Esophagus (tissue), 2 donors: ENCODE measurements around the gene ZNFX1. TPM values are rescaled to one million over a fixed set of nuclear protein-coding genes. Genes with fewer than 3 reads are reported as not detected.

ENCODE experiments used
- H3K27ac ChIP-seq, 2 donors: one replicate each; pipeline ENCODE4 v1.5.1; 2013; ENCODE audit warnings: low read depth in 2 of 2, mild to moderate bottlenecking in 2 of 2, inconsistent platforms in 1 of 2, low read length in 1 of 2, moderate library complexity in 1 of 2
- H3K27me3 ChIP-seq, 2 donors: one replicate each; pipeline ENCODE4 v1.6.1; 2013; ENCODE audit warnings: low read length in 2 of 2, control low read depth in 1 of 2, mild to moderate bottlenecking in 1 of 2; ENCODE audit not compliant: insufficient read depth in 2 of 2, control insufficient read depth in 1 of 2
- H3K36me3 ChIP-seq, 2 donors: one replicate each; pipeline ENCODE4 v1.6.1; 2013; ENCODE audit warnings: low read length in 1 of 2; ENCODE audit not compliant: control insufficient read depth in 2 of 2, insufficient read depth in 2 of 2
- H3K4me1 ChIP-seq, 2 donors: one replicate each; pipeline ENCODE4 v1.6.1; 2013; ENCODE audit warnings: low read length in 1 of 2; ENCODE audit not compliant: control insufficient read depth in 2 of 2, insufficient read depth in 2 of 2
- H3K4me3 ChIP-seq, 2 donors: one replicate each; pipeline ENCODE4 v1.5.1; 2013; ENCODE audit warnings: low read length in 2 of 2, mild to moderate bottlenecking in 2 of 2, low read depth in 1 of 2, moderate library complexity in 1 of 2
- H3K9me3 ChIP-seq, 2 donors: one replicate each; pipeline ENCODE4 v1.6.1; 2013; ENCODE audit warnings: mild to moderate bottlenecking in 2 of 2, low read depth in 1 of 2, low read length in 1 of 2, moderate library complexity in 1 of 2; ENCODE audit not compliant: control insufficient read depth in 2 of 2, insufficient read depth in 1 of 2
- WGBS, 2 donors: extraction: QIAGEN DNeasy Blood & Tissue Kit; methylation state at CpG; one replicate each; pipeline ENCODE4 v1.1.7; 2013; 5-methylcytosine and 5-hydroxymethylcytosine counted together
- polyA plus RNA-seq, 2 donors: library from polyadenylated mRNA; stranded (reverse); fragments of 200-250 nt; gene quantifications; one replicate each; pipeline ENCODE4 v1.2.3, GENCODE V29; 2013
- donor health status: healthy with polysubstance abuse.
- donor health status: Bipolar disorder and iron deficiency.

ZNFX1 gene
- polyA plus RNA-seq, 2 donors, result 4.4 to 5.2 TPM

GRCh38 chr20:49281059-49281912 is 3.4 kb upstream of the ZNFX1 start:
- peak overlapping the region; percentile 35 to 53 for H3K27ac ChIP-seq
- peaks cover 27 to 32% of the 10 kb centered on the region in 2 donors for H3K36me3 ChIP-seq
- WGBS, 2 donors, result 59 to 64% methylated on average over 13 of the region's 13 CpGs
- peak overlapping the region in 1 of 2 donors; percentile 100 for H3K4me3 ChIP-seq
- H3K27me3 ChIP-seq, result no peaks in the 10 kb centered on the region
- H3K4me1 ChIP-seq, result peaks cover 0 to 4% of the 10 kb centered on the region in 2 donors
- H3K9me3 ChIP-seq, result peaks cover 2 to 9% of the 10 kb centered on the region in 2 donors

- 47 to 49% methylated on average over 6 of the region's 6 CpGs for WGBS, 2 donors
- H3K9me3 ChIP-seq, result peaks cover 2 to 4% of the 10 kb centered on the region in 2 donors
- no peaks in the 10 kb centered on the region for H3K27me3 ChIP-seq
- H3K27ac ChIP-seq, result peak overlapping the region in 1 of 2 donors; percentile 54
- H3K36me3 ChIP-seq, result peaks cover 23 to 25% of the 10 kb centered on the region in 2 donors
- H3K4me3 ChIP-seq, result peak overlapping the region; percentile 11 to 100
- H3K4me1 ChIP-seq, result peaks cover 0 to 4% of the 10 kb centered on the region in 2 donors
Observed at GRCh38 chr20:49280463-49281058, 2.7 kb upstream of the ZNFX1 start.

- WGBS, 2 donors, result 37 to 44% methylated on average over 7 of the region's 7 CpGs
- peaks cover 2 to 4% of the 10 kb centered on the region in 2 donors for H3K9me3 ChIP-seq
- H3K27ac ChIP-seq, result peak overlapping the region; percentile 14 to 54
- H3K36me3 ChIP-seq, result peaks cover 22 to 23% of the 10 kb centered on the region in 2 donors
- no peaks in the 10 kb centered on the region for H3K27me3 ChIP-seq
- H3K4me3 ChIP-seq, result peak overlapping the region; percentile 11 to 100
- H3K4me1 ChIP-seq, result peaks cover 0 to 4% of the 10 kb centered on the region in 2 donors
Observed at GRCh38 chr20:49279677-49280462, 2.0 kb upstream of the ZNFX1 start.

- WGBS, 2 donors, result 8 to 9% methylated on average over 33 of the region's 33 CpGs
- Histone ChIP-seq H3K4me1 (peaks cover 0 to 4% of the 10 kb centered on the region in 2 donors), H3K27ac (peak overlapping the region; percentile 88 to 99), H3K27me3 (no peaks in the 10 kb centered on the region), H3K9me3 (peaks cover 2 to 4% of the 10 kb centered on the region in 2 donors), H3K4me3 (peak overlapping the region; percentile 95 to 100), H3K36me3 (peaks cover 22% of the 10 kb centered on the region in 2 donors)
Observed at GRCh38 chr20:49278818-49279676, 1.2 kb upstream of the ZNFX1 start.

- Histone ChIP-seq H3K9me3 (peaks cover 2 to 4% of the 10 kb centered on the region in 2 donors), H3K27me3 (no peaks in the 10 kb centered on the region), H3K27ac (peak overlapping the region; percentile 98 to 99), H3K4me1 (peaks cover 0 to 2% of the 10 kb centered on the region in 2 donors), H3K4me3 (peak overlapping the region; percentile 87 to 100), H3K36me3 (peaks cover 14 to 16% of the 10 kb centered on the region in 2 donors)
- 1% methylated on average over 9 to 22 of the region's 22 CpGs for WGBS, 2 donors
Observed at GRCh38 chr20:49277786-49278035, 146 bp downstream of the ZNFX1 start.

- WGBS, 2 donors, result 1 to 2% methylated on average over 31 of the region's 31 CpGs
- peak overlapping the region; percentile 98 to 99 for H3K27ac ChIP-seq
- peaks cover 0 to 4% of the 10 kb centered on the region in 2 donors for H3K9me3 ChIP-seq
- H3K36me3 ChIP-seq, result peaks cover 11% of the 10 kb centered on the region in 2 donors
- H3K4me3 ChIP-seq, result peak overlapping the region; percentile 87 to 100
- H3K4me1 ChIP-seq, result no peaks in the 10 kb centered on the region
- no peaks in the 10 kb centered on the region for H3K27me3 ChIP-seq
Observed at GRCh38 chr20:49276961-49277785, 684 bp downstream of the ZNFX1 start.

- H3K36me3 ChIP-seq, result peaks cover 10 to 11% of the 10 kb centered on the region in 2 donors
- H3K4me1 ChIP-seq, result no peaks in the 10 kb centered on the region
- H3K9me3 ChIP-seq, result peaks cover 0 to 4% of the 10 kb centered on the region in 2 donors
- H3K4me3 ChIP-seq, result peak overlapping the region in 1 of 2 donors; percentile 100
- H3K27me3 ChIP-seq, result no peaks in the 10 kb centered on the region
- peak overlapping the region; percentile 35 to 65 for H3K27ac ChIP-seq
- WGBS, 2 donors, result 6 to 8% methylated on average over 3 of the region's 3 CpGs
Observed at GRCh38 chr20:49276161-49276960, 1.5 kb downstream of the ZNFX1 start.

- Histone ChIP-seq H3K9me3 (peaks cover 0 to 2% of the 10 kb centered on the region in 2 donors), H3K4me3 (no peak overlapping the region), H3K4me1 (no peaks in the 10 kb centered on the region), H3K36me3 (peaks cover 11 to 17% of the 10 kb centered on the region in 2 donors), H3K27ac (no peak overlapping the region), H3K27me3 (no peaks in the 10 kb centered on the region)
- WGBS, 2 donors, result 31 to 47% methylated on average over 2 of the region's 2 CpGs
Observed at GRCh38 chr20:49275636-49276035, 2.2 kb downstream of the ZNFX1 start.
